Activated CD8-positive, alpha-beta T cell treated with anti-CD3 and anti-CD28 coated beads for 36 hours (primary cell): Measurements from ENCODE around the gene ADGRB3. TPM values are rescaled to one million over a fixed set of nuclear protein-coding genes. Genes with fewer than 3 reads are reported as not detected.

Source experiments
- ATAC-seq: fragments of 200-7000 bp; cut with Tn5 transposase; one replicate; pipeline ENCODE4 v1.10.0; 2021; ENCODE audit warnings: mild to moderate bottlenecking, moderate library complexity
- CTCF ChIA-PET: fragments of 350-600 bp; sonication (Branson Sonifier 250); formaldehyde crosslinking; loops from one replicate; lab custom pipeline; 2021; ENCODE audit warnings: antibody characterized with exemption; lab: Charles Lee
- POLR2A ChIA-PET: fragments of 350-600 bp; sonication (Branson Sonifier 250); formaldehyde crosslinking; loops from one replicate; lab custom pipeline; 2021; ENCODE audit warnings: antibody characterized with exemption; lab: Charles Lee
- DNase-seq: peaks from one replicate; pipeline ENCODE4 v3.0.0-alpha.2; 2020
- H3K27ac Mint-ChIP-seq: one replicate; pipeline ENCODE4 v1.8.0; 2021; ENCODE audit warnings: mild to moderate bottlenecking, mixed read lengths
- H3K27me3 Mint-ChIP-seq: one replicate; pipeline ENCODE4 v1.8.0; 2021; ENCODE audit warnings: mixed read lengths
- H3K36me3 Mint-ChIP-seq: one replicate; pipeline ENCODE4 v1.8.0; 2021; ENCODE audit warnings: low read depth, mixed read lengths
- H3K4me1 Mint-ChIP-seq: one replicate; pipeline ENCODE4 v1.8.0; 2021; ENCODE audit warnings: low read depth, mixed read lengths
- H3K4me3 Mint-ChIP-seq: one replicate; pipeline ENCODE4 v1.8.0; 2021; ENCODE audit warnings: mild to moderate bottlenecking, moderate library complexity, mixed read lengths
- H3K9me3 Mint-ChIP-seq: one replicate; pipeline ENCODE4 v1.8.0; 2021; ENCODE audit warnings: mixed read lengths
- CTCF ChIP-seq: fragments of 200-600 bp; IDR thresholded peaks from one replicate; pipeline ENCODE4 v1.8.0; 2022; ENCODE audit warnings: antibody characterized with exemption, mild to moderate bottlenecking
- intact Hi-C: fragments of 100-400 bp; cut with micrococcal nuclease; formaldehyde crosslinking; loops from one replicate; pipeline ENCODE4 v1.10.0; 2022
- total RNA-seq, 2 experiments: library from RNA; stranded (reverse); gene quantifications; one replicate each; pipeline ENCODE4 v1.2.3, GENCODE V29; 2021

The ADGRB3 gene
- total RNA-seq, 2 experiments from 2014 or later = not detected

- no peaks in the 10 kb centered on the region for H3K9me3 Mint-ChIP-seq
- DNase-seq (no peak), ATAC-seq (no peak)
- intact Hi-C loops = no loop called here
- no peak overlapping the region for H3K27ac Mint-ChIP-seq
- no peaks in the 10 kb centered on the region for H3K4me1 Mint-ChIP-seq
- ChIA-PET POLR2A (no interaction called here), CTCF (no interaction called here)
- no peak overlapping the region for H3K4me3 Mint-ChIP-seq
- H3K36me3 Mint-ChIP-seq = no peaks in the 10 kb centered on the region
- TF ChIP-seq CTCF = no peak
- H3K27me3 Mint-ChIP-seq = no peaks in the 10 kb centered on the region
These were observed 567.7 kb downstream of the ADGRB3 start for GRCh38 chr6:69202768-69203167.

- POLR2A ChIA-PET = no interaction called here
- intact Hi-C loops = no loop called here
These were observed 581.0 kb downstream of the ADGRB3 start for GRCh38 chr6:69216127-69216526.

GRCh38 chr6:69217343-69217742 lies 582.3 kb downstream of the ADGRB3 start:
- TF ChIP-seq CTCF = no peak
- DNase-seq = no peak
- Mint-ChIP-seq H3K9me3 (peaks cover 2% of the 10 kb centered on the region), H3K27ac (no peak overlapping the region), H3K4me3 (no peak overlapping the region), H3K36me3 (no peaks in the 10 kb centered on the region), H3K4me1 (no peaks in the 10 kb centered on the region), H3K27me3 (no peaks in the 10 kb centered on the region)
- intact Hi-C loops = no loop called here
- ATAC-seq = no peak
- CTCF ChIA-PET = no interaction called here
- POLR2A ChIA-PET = no interaction called here

More at GRCh38 chr6:69216127-69216526, 581.0 kb downstream of the ADGRB3 start:
- CTCF ChIA-PET = no interaction called here
- TF ChIP-seq CTCF = no peak
- no peak overlapping the region for H3K4me3 Mint-ChIP-seq
- no peaks in the 10 kb centered on the region for H3K4me1 Mint-ChIP-seq
- ATAC-seq = no peak
- no peaks in the 10 kb centered on the region for H3K36me3 Mint-ChIP-seq
- DNase-seq = no peak
- H3K27me3 Mint-ChIP-seq = no peaks in the 10 kb centered on the region
- peaks cover 2% of the 10 kb centered on the region for H3K9me3 Mint-ChIP-seq
- H3K27ac Mint-ChIP-seq = no peak overlapping the region

GRCh38 chr6:69220375-69220774 lies 585.3 kb downstream of the ADGRB3 start:
- POLR2A ChIA-PET = no interaction called here
- Mint-ChIP-seq H3K4me1 (no peaks in the 10 kb centered on the region), H3K36me3 (no peaks in the 10 kb centered on the region), H3K9me3 (peaks cover 2% of the 10 kb centered on the region), H3K27ac (no peak overlapping the region), H3K27me3 (no peaks in the 10 kb centered on the region), H3K4me3 (no peak overlapping the region)
- TF ChIP-seq CTCF = no peak
- CTCF ChIA-PET = interaction anchor here (1.0 kb wide), 1 partner anchor 9 kb away, joined by 3 read pairs; no protein-coding TSS in a partner anchor
- intact Hi-C loops = no loop called here
- ATAC-seq (no peak), DNase-seq (no peak)

DNA sequence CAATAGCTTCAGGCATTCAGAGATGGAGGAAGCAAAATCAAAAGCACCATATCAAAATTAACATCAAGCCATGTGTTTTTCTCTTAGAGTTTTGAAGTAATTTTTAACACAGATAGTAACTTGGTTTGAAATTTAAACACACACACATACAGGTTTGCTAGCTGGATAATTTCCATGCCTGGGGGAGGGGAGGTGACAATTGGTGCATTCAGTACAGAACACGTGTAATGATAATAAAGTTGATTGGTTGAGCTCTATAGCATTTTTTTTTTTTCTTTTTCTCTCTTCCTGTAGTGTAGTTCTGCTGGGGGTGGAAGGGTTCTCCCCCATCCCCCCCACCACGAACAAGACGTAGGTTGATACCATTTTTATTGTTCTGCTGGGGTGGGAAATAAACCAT lies 596.9 kb downstream of the ADGRB3 start:
- ATAC-seq (no peak), DNase-seq (no peak)
- Mint-ChIP-seq H3K27ac (no peak overlapping the region), H3K36me3 (no peaks in the 10 kb centered on the region), H3K4me1 (no peaks in the 10 kb centered on the region), H3K9me3 (peaks cover 3% of the 10 kb centered on the region), H3K27me3 (no peaks in the 10 kb centered on the region), H3K4me3 (no peak overlapping the region)
- ChIA-PET CTCF (no interaction called here), POLR2A (no interaction called here)
- no peak for TF ChIP-seq CTCF
- intact Hi-C loops = no loop called here
